ENCODE measurements around the gene DEXI. TPM values are rescaled to one million over a fixed set of nuclear protein-coding genes. Genes with fewer than 3 reads are reported as not detected.

Gene DEXI
- total and polyA plus RNA-seq, 7 donors, result 13.9 to 99.9 (median 55.0) TPM

DNA sequence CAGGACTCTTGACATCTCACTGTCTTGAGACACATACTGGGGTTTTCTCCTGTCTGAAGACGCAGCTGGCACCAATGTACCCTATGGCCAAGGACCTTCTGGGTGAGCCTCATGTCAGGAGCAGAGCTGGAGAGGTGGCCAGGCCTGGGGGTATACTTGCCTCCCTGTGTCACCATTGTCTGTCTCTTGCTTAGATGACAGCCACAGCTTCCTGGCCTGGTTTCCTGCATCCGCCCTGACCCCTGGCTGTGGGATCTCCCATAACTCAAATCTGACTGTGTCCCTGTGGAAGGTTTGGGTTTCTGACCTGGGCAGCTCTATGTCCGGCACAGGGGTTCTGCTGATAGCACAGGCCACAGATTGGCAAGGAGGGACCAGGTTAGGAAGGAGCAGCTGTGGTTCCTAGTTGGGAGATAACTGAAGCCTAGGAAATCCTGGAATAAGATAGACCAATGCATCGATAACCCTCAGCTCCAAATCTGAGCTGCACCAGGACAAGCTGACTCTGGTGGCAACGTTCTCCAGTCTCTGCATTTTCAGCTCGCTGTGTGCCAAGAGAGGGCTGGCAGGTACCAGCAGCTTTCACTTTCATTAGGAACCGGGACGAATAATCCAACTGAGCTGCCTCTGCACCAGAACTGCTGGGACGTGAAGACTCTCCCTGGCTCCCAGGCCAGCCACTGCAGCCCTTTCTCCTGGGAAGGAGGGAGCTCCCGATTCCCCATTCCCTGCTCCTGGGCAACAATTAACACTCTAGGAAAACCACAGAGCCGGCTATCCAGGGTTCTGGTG, 5.0 kb downstream of the DEXI start:
- H3K36me3 ChIP-seq, result peaks cover 0 to 21% (median 0%) of the 10 kb centered on the region in 4 donors
- no peak for DNase-seq
- H3K4me3 ChIP-seq, result peak overlapping the region in 3 of 4 donors; percentile 23 to 36 (median 30)
- peak overlapping the region; percentile 47 to 92 (median 90) for H3K27ac ChIP-seq
- no peaks in the 10 kb centered on the region for H3K27me3 ChIP-seq
- peaks cover 0 to 87% (median 75%) of the 10 kb centered on the region in 4 donors for H3K4me1 ChIP-seq
- no peak for TF ChIP-seq POLR2A (IDR thresholded peaks at IDR 0.05)
- intact Hi-C loops (cut with DNase I), result no loop called here
- WGBS, 2 donors, result 37 to 40% methylated on average over 11 of the region's 11 CpGs
- H3K9me3 ChIP-seq, result no peaks in the 10 kb centered on the region

DNA sequence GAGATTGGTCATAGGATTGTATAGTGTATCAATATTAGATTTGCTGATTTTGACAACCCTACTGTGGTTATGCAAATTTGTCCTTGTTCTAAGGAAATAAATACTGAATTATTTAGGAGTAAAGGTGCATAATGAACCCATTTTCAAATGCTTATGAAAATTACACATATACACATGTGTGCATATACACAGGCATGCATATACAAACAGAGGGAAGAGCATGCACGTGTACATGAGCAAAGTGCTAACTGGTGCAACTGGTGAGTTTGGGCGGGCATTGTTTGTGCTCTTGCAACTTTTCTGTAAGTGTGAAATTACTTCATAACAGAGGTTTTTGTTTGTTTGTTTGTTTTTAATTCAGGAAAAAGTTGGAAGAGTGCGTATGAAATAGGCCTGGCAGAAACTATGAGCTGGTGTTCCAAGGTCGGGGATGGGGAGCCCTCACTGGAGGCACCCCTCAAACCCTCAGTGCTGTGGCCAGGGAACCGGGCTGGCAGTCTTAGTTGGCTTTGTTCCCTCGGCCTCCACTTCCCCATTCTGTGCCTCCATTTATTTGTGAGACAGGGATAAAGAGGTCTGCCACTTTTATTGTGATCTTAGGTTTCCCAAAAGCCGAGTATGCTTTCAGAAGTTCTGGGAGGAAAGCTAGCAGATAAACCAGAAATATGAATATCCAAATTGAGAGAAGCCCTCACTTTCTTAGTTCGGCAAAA, 5.8 kb downstream of the DEXI start:
- Histone ChIP-seq H3K27ac (peak overlapping the region in 3 of 4 donors; percentile 90 to 92 (median 91)), H3K4me1 (peaks cover 0 to 84% (median 75%) of the 10 kb centered on the region in 4 donors)

DNA sequence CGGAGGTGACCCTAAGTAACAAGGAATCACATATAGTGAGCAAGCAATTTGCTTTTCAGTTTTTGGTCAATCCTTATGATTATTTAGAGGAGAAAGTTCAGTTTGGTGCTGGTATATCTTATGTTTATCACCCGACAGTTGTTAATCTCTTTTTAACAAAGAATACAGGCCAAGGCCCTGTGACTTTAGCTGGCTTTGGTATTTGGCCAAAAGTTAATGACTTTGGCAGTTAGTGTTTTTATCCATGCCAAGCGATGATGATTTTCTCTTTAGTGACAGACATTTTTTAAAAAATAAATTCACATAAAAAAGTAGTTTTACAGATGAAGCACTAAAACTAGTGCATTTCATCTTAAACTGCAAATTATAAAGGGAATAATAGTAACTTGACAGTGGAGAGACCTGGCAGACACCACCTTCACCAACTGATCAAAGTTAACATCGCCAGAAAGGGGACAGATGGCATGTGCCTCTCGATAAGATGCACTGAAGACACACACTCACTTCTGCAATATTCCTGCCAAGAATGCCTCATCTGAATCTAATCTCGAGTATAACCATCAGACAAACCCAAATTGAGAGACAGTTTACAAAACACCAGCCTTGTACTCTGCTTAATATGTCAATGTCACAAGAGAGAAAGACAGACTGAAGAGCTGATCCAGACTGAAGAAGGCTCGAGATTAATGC, 6.9 kb downstream of the DEXI start:
- Histone ChIP-seq H3K9me3 (no peaks in the 10 kb centered on the region), H3K4me3 (no peak overlapping the region), H3K4me1 (peaks cover 0 to 74% (median 64%) of the 10 kb centered on the region in 4 donors), H3K27me3 (no peaks in the 10 kb centered on the region), H3K27ac (no peak overlapping the region), H3K36me3 (peaks cover 0 to 31% (median 2%) of the 10 kb centered on the region in 4 donors)
- DNase-seq, result no peak
- intact Hi-C loops (cut with DNase I), result no loop called here
- TF ChIP-seq EP300 (IDR thresholded peaks at IDR 0.05) (no peak), POLR2A (IDR thresholded peaks at IDR 0.05) (no peak), POLR2AphosphoS5 (IDR thresholded peaks at IDR 0.05) (no peak)
- TF ChIP-seq, protein P1, sequence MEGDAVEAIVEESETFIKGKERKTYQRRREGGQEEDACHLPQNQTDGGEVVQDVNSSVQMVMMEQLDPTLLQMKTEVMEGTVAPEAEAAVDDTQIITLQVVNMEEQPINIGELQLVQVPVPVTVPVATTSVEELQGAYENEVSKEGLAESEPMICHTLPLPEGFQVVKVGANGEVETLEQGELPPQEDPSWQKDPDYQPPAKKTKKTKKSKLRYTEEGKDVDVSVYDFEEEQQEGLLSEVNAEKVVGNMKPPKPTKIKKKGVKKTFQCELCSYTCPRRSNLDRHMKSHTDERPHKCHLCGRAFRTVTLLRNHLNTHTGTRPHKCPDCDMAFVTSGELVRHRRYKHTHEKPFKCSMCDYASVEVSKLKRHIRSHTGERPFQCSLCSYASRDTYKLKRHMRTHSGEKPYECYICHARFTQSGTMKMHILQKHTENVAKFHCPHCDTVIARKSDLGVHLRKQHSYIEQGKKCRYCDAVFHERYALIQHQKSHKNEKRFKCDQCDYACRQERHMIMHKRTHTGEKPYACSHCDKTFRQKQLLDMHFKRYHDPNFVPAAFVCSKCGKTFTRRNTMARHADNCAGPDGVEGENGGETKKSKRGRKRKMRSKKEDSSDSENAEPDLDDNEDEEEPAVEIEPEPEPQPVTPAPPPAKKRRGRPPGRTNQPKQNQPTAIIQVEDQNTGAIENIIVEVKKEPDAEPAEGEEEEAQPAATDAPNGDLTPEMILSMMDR (IDR thresholded peaks at IDR 0.05), result no peak
- 19 to 58% methylated on average over 7 of the region's 7 CpGs for WGBS, 2 donors

More for the DNA sequence above, 5.8 kb downstream of the DEXI start:
- Histone ChIP-seq H3K27me3 (no peaks in the 10 kb centered on the region), H3K36me3 (peaks cover 0 to 24% (median 0%) of the 10 kb centered on the region in 4 donors), H3K4me3 (no peak overlapping the region), H3K9me3 (no peaks in the 10 kb centered on the region)
- TF ChIP-seq, protein P1 (IDR thresholded peaks at IDR 0.05), result no peak
- TF ChIP-seq POLR2AphosphoS5 (IDR thresholded peaks at IDR 0.05) (no peak), EP300 (IDR thresholded peaks at IDR 0.05) (no peak), POLR2A (IDR thresholded peaks at IDR 0.05) (no peak)
- WGBS, 2 donors, result 67 to 73% methylated on average over 8 of the region's 8 CpGs
- no peak for DNase-seq
- intact Hi-C loops (cut with DNase I), result no loop called here

DNA sequence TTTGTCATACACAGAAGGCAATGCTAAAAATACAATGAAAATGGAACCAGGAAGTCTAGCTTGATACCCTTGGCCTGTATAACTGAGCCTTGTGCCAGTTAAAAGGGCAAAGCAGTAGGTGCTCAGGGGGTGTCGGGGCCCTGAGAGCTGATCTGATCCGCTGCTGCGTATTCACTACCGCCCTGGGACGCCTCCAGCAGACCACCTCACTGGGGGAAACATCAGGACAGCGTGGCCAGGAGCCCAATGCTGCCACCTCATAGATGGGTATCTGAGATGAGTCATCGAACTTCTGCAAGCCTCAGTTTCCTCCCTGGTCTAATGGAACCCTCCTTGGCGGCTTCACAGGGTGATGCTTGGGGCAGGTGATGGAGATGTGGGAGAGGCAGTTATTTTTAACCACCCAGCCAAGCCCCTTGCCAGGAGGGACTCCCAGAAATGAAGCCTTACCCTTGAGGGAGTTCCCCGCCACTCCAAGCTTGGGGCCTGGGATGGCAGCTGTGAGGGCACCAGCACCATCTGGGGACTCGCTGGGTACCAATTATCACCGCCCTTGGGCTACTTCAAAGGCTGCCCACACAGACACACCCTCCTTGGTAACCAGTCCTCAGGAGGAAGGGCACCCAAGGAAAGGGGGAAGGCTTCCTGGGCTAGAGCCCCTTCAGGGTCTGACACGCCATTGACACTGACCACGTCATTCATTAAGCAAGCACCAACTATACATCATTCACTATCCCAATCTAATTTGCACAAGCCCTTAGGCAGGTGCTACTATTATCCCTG, 7.8 kb downstream of the DEXI start:
- H3K27me3 ChIP-seq, result no peaks in the 10 kb centered on the region
- 88 to 94% methylated on average over 13 of the region's 13 CpGs for WGBS, 2 donors
- H3K36me3 ChIP-seq, result peaks cover 0 to 37% (median 2%) of the 10 kb centered on the region in 4 donors
- intact Hi-C loops (cut with DNase I), result no loop called here
- TF ChIP-seq POLR2A (IDR thresholded peaks at IDR 0.05), result no peak
- TF ChIP-seq POLR2AphosphoS5 (IDR thresholded peaks at IDR 0.05), result no peak
- TF ChIP-seq EP300 (IDR thresholded peaks at IDR 0.05), result no peak
- TF ChIP-seq, protein P1 (IDR thresholded peaks at IDR 0.05), result no peak
- no peak overlapping the region for H3K27ac ChIP-seq
- no peak for DNase-seq
- H3K9me3 ChIP-seq, result no peaks in the 10 kb centered on the region
- H3K4me1 ChIP-seq, result peaks cover 0 to 72% (median 62%) of the 10 kb centered on the region in 4 donors
- H3K4me3 ChIP-seq, result no peak overlapping the region
